ENCODE results near the gene GOLGA3.

Gene GOLGA3

DNA sequence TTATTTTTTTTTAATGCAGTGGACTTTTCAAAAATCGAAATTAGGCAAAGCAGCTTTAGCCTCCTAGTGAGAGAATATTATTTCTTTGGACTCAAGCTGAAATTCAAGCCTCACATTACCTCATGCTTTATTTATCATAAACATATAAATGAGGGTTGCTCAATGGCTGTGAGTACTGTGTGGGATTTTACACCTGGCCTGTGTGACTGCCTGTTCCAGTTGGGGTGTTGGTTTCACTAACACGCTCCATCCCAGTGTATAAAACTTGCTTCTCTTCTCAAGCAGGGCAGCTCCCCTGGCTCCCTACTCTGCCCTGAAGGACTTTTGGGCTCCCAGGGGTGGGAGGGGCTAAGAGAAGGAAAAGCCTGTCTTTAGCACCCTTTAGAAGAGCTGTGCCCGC is 82.1 kb downstream of the GOLGA3 start:
- Histone ChIP-seq H3K36me3 (ENCODE audit: insufficient read depth, low read length) (peaks cover 95% of the 10 kb centered on the region), H3K4me3 (no peak overlapping the region), H3K9me3 (ENCODE audit: low read depth, low read length) (no peaks in the 10 kb centered on the region), H3K9ac (ENCODE audit: insufficient read length) (no peak overlapping the region), H3K27ac (no peak overlapping the region)
- DNase-seq (ENCODE audit: low read depth, low spot score): no peak
- TF ChIP-seq FOXP2 (optimal IDR thresholded peaks at IDR 0.05; ENCODE audit: control extremely low read depth, extremely low read length, insufficient read depth): no peak

DNA sequence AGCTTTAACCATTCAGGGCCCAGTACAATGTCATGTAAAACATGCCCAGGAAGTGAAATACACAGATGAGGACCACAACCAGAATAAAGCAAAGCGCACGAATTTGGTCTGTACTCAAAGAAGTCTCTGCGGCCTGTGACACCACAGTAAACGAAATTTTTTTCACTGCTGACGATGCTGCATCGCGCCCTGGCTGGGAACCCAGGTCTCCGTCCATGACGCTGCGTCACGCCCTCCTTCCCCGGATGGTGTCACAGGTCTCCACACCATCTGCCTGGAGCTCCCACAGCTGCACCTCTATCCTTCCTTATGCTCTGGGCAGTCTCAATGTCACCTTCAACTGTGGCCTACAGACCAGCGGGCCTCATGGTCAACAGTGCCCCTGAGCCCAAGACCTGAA is 84.8 kb downstream of the GOLGA3 start:
- Histone ChIP-seq H3K4me3 (no peak overlapping the region), H3K27ac (no peak overlapping the region), H3K36me3 (ENCODE audit: insufficient read depth, low read length) (peaks cover 97% of the 10 kb centered on the region), H3K9me3 (ENCODE audit: low read depth, low read length) (no peaks in the 10 kb centered on the region), H3K9ac (ENCODE audit: insufficient read length) (no peak overlapping the region)
- TF ChIP-seq EZH2 (IDR thresholded peaks at IDR 0.05) (no peak), FOXP2 (optimal IDR thresholded peaks at IDR 0.05; ENCODE audit: control extremely low read depth, extremely low read length, insufficient read depth) (no peak), POLR2AphosphoS5 (IDR thresholded peaks at IDR 0.05; ENCODE audit: borderline replicate concordance, low read depth, low read length) (no peak)
- DNase-seq (ENCODE audit: low read depth, low spot score): no peak

GRCh38 chr12:132741620-132742019 is 87.0 kb downstream of the GOLGA3 start:
- H3K9ac ChIP-seq (ENCODE audit: insufficient read length): no peak overlapping the region
- no peak overlapping the region for H3K4me3 ChIP-seq
- peaks cover 95% of the 10 kb centered on the region for H3K36me3 ChIP-seq (ENCODE audit: insufficient read depth, low read length)
- DNase-seq (ENCODE audit: low read depth, low spot score): no peak
- no peak for TF ChIP-seq EZH2 (IDR thresholded peaks at IDR 0.05)
- TF ChIP-seq FOXP2 (optimal IDR thresholded peaks at IDR 0.05; ENCODE audit: control extremely low read depth, extremely low read length, insufficient read depth): no peak
- no peak for TF ChIP-seq POLR2AphosphoS5 (IDR thresholded peaks at IDR 0.05; ENCODE audit: borderline replicate concordance, low read depth, low read length)
- no peaks in the 10 kb centered on the region for H3K9me3 ChIP-seq (ENCODE audit: low read depth, low read length)
- no peak overlapping the region for H3K27ac ChIP-seq

DNA sequence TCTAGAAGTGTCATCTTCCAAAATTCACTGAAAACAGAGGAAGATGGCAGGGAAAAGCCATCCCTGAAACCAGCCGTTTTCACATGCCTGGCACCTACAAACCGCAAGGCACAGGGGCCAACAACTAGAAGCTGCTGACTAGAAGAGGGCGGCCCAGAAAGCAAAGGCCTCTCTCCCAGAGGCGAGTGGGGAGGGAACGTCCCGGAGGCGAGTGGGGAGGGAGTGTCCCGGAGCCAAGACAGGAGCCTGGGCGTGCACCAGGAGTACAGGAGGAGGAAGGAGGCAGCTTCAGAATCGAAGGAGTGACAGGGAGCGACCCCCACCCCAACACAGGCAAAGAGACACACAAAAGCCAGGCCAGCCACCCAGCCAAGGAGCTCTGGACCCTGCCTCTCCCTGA is 88.0 kb downstream of the GOLGA3 start:
- no peaks in the 10 kb centered on the region for H3K9me3 ChIP-seq (ENCODE audit: low read depth, low read length)
- H3K36me3 ChIP-seq (ENCODE audit: insufficient read depth, low read length): peaks cover 92% of the 10 kb centered on the region
- no peak for DNase-seq (ENCODE audit: low read depth, low spot score)
- no peak overlapping the region for H3K9ac ChIP-seq (ENCODE audit: insufficient read length)
- H3K27ac ChIP-seq: peak overlapping the region; percentile 11; the same call in 1 of the 2 replicates
- no peak overlapping the region for H3K4me3 ChIP-seq
- TF ChIP-seq FOXP2 (optimal IDR thresholded peaks at IDR 0.05; ENCODE audit: control extremely low read depth, extremely low read length, insufficient read depth): no peak

GRCh38 chr12:132740313-132740646 is 88.4 kb downstream of the GOLGA3 start:
- Histone ChIP-seq H3K9ac (ENCODE audit: insufficient read length) (no peak overlapping the region), H3K4me3 (no peak overlapping the region), H3K36me3 (ENCODE audit: insufficient read depth, low read length) (peaks cover 92% of the 10 kb centered on the region), H3K9me3 (ENCODE audit: low read depth, low read length) (no peaks in the 10 kb centered on the region), H3K27ac (0 out of 2 replicates have a peak overlapping the region, but pooled peaks have one; percentile 11)
- no peak for DNase-seq (ENCODE audit: low read depth, low spot score)
- TF ChIP-seq FOXP2 (optimal IDR thresholded peaks at IDR 0.05; ENCODE audit: control extremely low read depth, extremely low read length, insufficient read depth) (no peak), POLR2AphosphoS5 (IDR thresholded peaks at IDR 0.05; ENCODE audit: borderline replicate concordance, low read depth, low read length) (no peak), EZH2 (IDR thresholded peaks at IDR 0.05) (no peak)

GRCh38 chr12:132739600-132740312 is 88.9 kb downstream of the GOLGA3 start:
- no peak overlapping the region for H3K9ac ChIP-seq (ENCODE audit: insufficient read length)
- TF ChIP-seq POLR2AphosphoS5 (IDR thresholded peaks at IDR 0.05; ENCODE audit: borderline replicate concordance, low read depth, low read length) (no peak), FOXP2 (optimal IDR thresholded peaks at IDR 0.05; ENCODE audit: control extremely low read depth, extremely low read length, insufficient read depth) (no peak), EZH2 (IDR thresholded peaks at IDR 0.05) (no peak)
- peaks cover 92% of the 10 kb centered on the region for H3K36me3 ChIP-seq (ENCODE audit: insufficient read depth, low read length)
- no peak for DNase-seq (ENCODE audit: low read depth, low spot score)
- H3K27ac ChIP-seq: no peak overlapping the region
- H3K9me3 ChIP-seq (ENCODE audit: low read depth, low read length): no peaks in the 10 kb centered on the region
- no peak overlapping the region for H3K4me3 ChIP-seq

DNA sequence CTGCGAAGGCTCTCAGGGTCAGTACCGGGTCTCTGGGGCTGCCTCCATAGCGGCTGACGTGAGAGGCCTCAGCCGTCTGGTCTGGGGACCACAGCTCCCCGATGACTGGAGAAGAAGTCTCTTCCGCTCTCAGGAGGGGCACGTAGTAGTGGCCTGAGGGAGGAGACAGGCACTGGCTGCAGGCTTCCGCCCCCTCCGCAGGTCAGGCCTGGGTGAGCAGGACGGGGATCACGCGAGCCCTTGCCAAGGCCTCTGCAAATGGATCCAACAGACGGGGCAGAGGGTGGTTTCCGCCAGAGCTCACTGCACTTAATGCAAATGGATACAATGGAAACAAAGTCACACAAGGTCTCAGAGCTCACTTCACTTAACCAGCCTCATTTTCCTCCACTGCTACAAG is 91.8 kb downstream of the GOLGA3 start:
- Histone ChIP-seq H3K9me3 (ENCODE audit: low read depth, low read length) (no peaks in the 10 kb centered on the region), H3K36me3 (ENCODE audit: insufficient read depth, low read length) (peaks cover 81% of the 10 kb centered on the region), H3K4me3 (no peak overlapping the region), H3K9ac (ENCODE audit: insufficient read length) (no peak overlapping the region), H3K27ac (no peak overlapping the region)
- TF ChIP-seq FOXP2 (optimal IDR thresholded peaks at IDR 0.05; ENCODE audit: control extremely low read depth, extremely low read length, insufficient read depth) (no peak), POLR2AphosphoS5 (IDR thresholded peaks at IDR 0.05; ENCODE audit: borderline replicate concordance, low read depth, low read length) (no peak), EZH2 (IDR thresholded peaks at IDR 0.05) (no peak)
- no peak for DNase-seq (ENCODE audit: low read depth, low spot score)

- H3K9ac ChIP-seq (ENCODE audit: insufficient read length): no peak overlapping the region
- H3K36me3 ChIP-seq (ENCODE audit: insufficient read depth, low read length): peaks cover 81% of the 10 kb centered on the region
- TF ChIP-seq POLR2AphosphoS5 (IDR thresholded peaks at IDR 0.05; ENCODE audit: borderline replicate concordance, low read depth, low read length): no peak
- no peak for TF ChIP-seq FOXP2 (optimal IDR thresholded peaks at IDR 0.05; ENCODE audit: control extremely low read depth, extremely low read length, insufficient read depth)
- no peak for TF ChIP-seq EZH2 (IDR thresholded peaks at IDR 0.05)
- DNase-seq (ENCODE audit: low read depth, low spot score): no peak
- 0 out of 2 replicates have a peak overlapping the region, but pooled peaks have one; percentile 97 for H3K27ac ChIP-seq
- no peak overlapping the region for H3K4me3 ChIP-seq
- no peaks in the 10 kb centered on the region for H3K9me3 ChIP-seq (ENCODE audit: low read depth, low read length)
Measured at GRCh38 chr12:132736378-132736777, 92.3 kb downstream of the GOLGA3 start.

- H3K4me3 ChIP-seq: peak overlapping the region; percentile 67
- peak overlapping the region; percentile 35 for H3K9ac ChIP-seq (ENCODE audit: insufficient read length)
- TF ChIP-seq EZH2 (IDR thresholded peaks at IDR 0.05): no peak
- TF ChIP-seq FOXP2 (optimal IDR thresholded peaks at IDR 0.05; ENCODE audit: control extremely low read depth, extremely low read length, insufficient read depth): no peak
- TF ChIP-seq POLR2AphosphoS5 (IDR thresholded peaks at IDR 0.05; ENCODE audit: borderline replicate concordance, low read depth, low read length): no peak
- H3K9me3 ChIP-seq (ENCODE audit: low read depth, low read length): no peaks in the 10 kb centered on the region
- H3K36me3 ChIP-seq (ENCODE audit: insufficient read depth, low read length): peaks cover 81% of the 10 kb centered on the region
- no peak for DNase-seq (ENCODE audit: low read depth, low spot score)
- H3K27ac ChIP-seq: peak overlapping the region; percentile 97
Measured at GRCh38 chr12:132735496-132735895, 93.2 kb downstream of the GOLGA3 start.
